OCI-LY7 (cell line): ENCODE results near the gene SLC5A1.

Source experiments
- EZH2phosphoT487 ChIP-seq: fragments of 200-600 bp; sonication (generic); IDR thresholded peaks from 2 replicates; pipeline ENCODE4 v1.6.1; 2018; ENCODE audit warnings: low read depth, borderline replicate concordance, mild to moderate bottlenecking, mixed run types, antibody characterized with exemption, low read length, moderate library complexity, mixed read lengths
- TF ChIP-seq, protein P1 (sequence below): fragments of 200-600 bp; sonication (generic); conservative IDR thresholded peaks from 2 replicates; pipeline ENCODE4 v1.5.1; 2014; ENCODE audit warnings: mild to moderate bottlenecking, antibody characterized with exemption, low read length, moderate library complexity, mixed read lengths

DNA sequence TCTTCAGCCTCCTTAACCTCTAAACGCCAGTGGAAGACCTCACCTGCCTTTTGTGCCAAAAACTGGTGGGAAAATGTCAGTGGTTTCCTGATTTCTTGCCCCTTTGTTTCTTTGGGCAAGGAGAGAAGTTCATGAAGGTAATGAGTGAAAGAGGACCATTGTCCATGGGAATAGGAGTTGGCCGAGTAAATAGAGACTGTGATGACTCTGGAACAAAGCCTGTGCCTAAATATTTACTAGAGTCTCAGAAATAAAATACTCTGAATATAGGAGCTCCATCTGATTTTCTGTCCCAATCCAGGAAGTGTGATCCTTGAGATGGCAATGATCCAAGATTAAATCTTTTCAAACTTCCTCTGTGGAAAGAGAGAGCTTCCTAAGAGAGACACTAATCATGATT is 12.0 kb downstream of the SLC5A1 start:
- TF ChIP-seq, protein P1, sequence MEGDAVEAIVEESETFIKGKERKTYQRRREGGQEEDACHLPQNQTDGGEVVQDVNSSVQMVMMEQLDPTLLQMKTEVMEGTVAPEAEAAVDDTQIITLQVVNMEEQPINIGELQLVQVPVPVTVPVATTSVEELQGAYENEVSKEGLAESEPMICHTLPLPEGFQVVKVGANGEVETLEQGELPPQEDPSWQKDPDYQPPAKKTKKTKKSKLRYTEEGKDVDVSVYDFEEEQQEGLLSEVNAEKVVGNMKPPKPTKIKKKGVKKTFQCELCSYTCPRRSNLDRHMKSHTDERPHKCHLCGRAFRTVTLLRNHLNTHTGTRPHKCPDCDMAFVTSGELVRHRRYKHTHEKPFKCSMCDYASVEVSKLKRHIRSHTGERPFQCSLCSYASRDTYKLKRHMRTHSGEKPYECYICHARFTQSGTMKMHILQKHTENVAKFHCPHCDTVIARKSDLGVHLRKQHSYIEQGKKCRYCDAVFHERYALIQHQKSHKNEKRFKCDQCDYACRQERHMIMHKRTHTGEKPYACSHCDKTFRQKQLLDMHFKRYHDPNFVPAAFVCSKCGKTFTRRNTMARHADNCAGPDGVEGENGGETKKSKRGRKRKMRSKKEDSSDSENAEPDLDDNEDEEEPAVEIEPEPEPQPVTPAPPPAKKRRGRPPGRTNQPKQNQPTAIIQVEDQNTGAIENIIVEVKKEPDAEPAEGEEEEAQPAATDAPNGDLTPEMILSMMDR, result no peak
- TF ChIP-seq EZH2phosphoT487, result no peak
